Activated CD4-positive, alpha-beta T cell treated with anti-CD3 and anti-CD28 coated beads, Interleukin-2, amount 10 ng/mL, durations not matched to agents 7 days and 5 days (primary cell): Measurements from ENCODE around the gene DYNC2I2. TPM values are rescaled to one million over a fixed set of nuclear protein-coding genes. Genes with fewer than 3 reads are reported as not detected.
"Not testable (repeated sequence)": the region's sequence is repeated elsewhere in the genome, so short reads cannot be mapped to it uniquely, and the experiment has no call there.

Experiments used
- CTCF ChIA-PET: fragments of 350-600 bp; sonication (Branson Sonifier 250); formaldehyde crosslinking; loops from one replicate; lab custom pipeline; 2021; ENCODE audit warnings: antibody characterized with exemption; lab: Charles Lee
- POLR2A ChIA-PET: fragments of 350-600 bp; sonication (Branson Sonifier 250); formaldehyde crosslinking; loops from one replicate; lab custom pipeline; 2021; ENCODE audit warnings: antibody characterized with exemption; lab: Charles Lee
- DNase-seq: peaks from one replicate; pipeline ENCODE4 v3.0.0-alpha.2; 2020
- H3K27ac Mint-ChIP-seq: one replicate; pipeline ENCODE4 v1.8.0; 2021; ENCODE audit warnings: mild to moderate bottlenecking, moderate library complexity, mixed read lengths
- H3K27me3 Mint-ChIP-seq: one replicate; pipeline ENCODE4 v1.8.0; 2021; ENCODE audit warnings: mixed read lengths
- H3K36me3 Mint-ChIP-seq: one replicate; pipeline ENCODE4 v1.8.0; 2021; ENCODE audit warnings: low read depth, mixed read lengths
- H3K4me1 Mint-ChIP-seq: one replicate; pipeline ENCODE4 v1.8.0; 2021; ENCODE audit warnings: mixed read lengths
- H3K4me3 Mint-ChIP-seq: one replicate; pipeline ENCODE4 v1.8.0; 2021; ENCODE audit warnings: mild to moderate bottlenecking, moderate library complexity, mixed read lengths
- H3K9me3 Mint-ChIP-seq: one replicate; pipeline ENCODE4 v1.8.0; 2021; ENCODE audit warnings: mixed read lengths
- total RNA-seq, 2 experiments: library from RNA; stranded (reverse); gene quantifications; one replicate each; pipeline ENCODE4 v1.2.3, GENCODE V29; 2021

DYNC2I2 gene
- total RNA-seq, 2 experiments from 2014 or later = 60.6 to 68.3 TPM

DNA sequence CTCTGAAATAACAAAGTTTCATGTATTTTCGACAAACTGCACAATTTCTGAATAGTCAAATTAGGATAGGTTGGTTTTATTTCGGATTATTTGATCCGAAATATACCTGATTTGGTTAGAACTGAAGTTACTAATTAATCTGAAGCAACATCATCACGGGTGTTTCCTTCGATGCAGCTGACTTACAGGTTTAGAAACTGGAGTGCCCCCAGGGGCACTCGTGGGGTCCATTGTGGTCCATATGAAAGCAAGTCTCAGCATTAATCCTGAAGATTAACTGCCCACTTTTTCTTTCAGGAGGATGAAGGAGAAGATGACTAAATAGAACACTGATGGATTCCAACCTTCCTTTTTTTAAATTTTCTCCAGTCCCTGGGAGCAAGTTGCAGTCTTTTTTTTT, 37.7 kb upstream of the DYNC2I2 start:
- POLR2A ChIA-PET = no interaction called here
- CTCF ChIA-PET = interaction anchor here (3.0 to 3.2 kb wide), 2 partner anchors 8 to 124 kb away, joined by 13 to 14 read pairs; partner anchors contain the start of genes ENDOG and PKN3
- Mint-ChIP-seq H3K4me1 (peaks cover 20% of the 10 kb centered on the region), H3K4me3 (no peak overlapping the region), H3K27me3 (no peaks in the 10 kb centered on the region), H3K9me3 (no peaks in the 10 kb centered on the region), H3K27ac (no peak overlapping the region), H3K36me3 (peaks cover 47% of the 10 kb centered on the region)
- no peak for DNase-seq

DNA sequence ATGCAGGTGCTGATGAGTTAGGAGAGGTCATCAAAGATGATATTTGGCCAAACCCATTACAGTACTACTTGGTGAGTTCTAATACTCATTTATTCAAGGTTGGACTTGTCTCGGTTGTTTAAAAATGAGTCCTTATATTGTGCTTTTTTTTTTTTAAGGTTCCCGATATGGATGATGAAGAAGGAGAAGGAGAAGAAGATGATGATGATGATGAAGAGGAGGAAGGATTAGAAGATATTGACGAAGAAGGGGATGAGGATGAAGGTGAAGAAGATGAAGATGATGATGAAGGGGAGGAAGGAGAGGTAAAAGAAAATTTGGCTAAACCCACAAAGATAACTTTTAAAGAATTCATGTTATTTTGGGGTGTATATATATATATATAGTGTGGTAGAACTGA, 37.1 kb upstream of the DYNC2I2 start:
- H3K4me3 Mint-ChIP-seq, H3K9me3 Mint-ChIP-seq, DNase-seq, POLR2A ChIA-PET, H3K27me3 Mint-ChIP-seq: not testable (repeated sequence)
- Mint-ChIP-seq H3K36me3 (peaks cover 47% of the 10 kb centered on the region), H3K27ac (peak overlapping the region; percentile 20), H3K4me1 (peaks cover 20% of the 10 kb centered on the region)
- CTCF ChIA-PET = interaction anchor here (0.6 to 3.2 kb wide), 5 partner anchors 8 to 197 kb away, joined by 3 to 14 read pairs (median 4); partner anchors contain the start of genes ENDOG and PKN3

DNA sequence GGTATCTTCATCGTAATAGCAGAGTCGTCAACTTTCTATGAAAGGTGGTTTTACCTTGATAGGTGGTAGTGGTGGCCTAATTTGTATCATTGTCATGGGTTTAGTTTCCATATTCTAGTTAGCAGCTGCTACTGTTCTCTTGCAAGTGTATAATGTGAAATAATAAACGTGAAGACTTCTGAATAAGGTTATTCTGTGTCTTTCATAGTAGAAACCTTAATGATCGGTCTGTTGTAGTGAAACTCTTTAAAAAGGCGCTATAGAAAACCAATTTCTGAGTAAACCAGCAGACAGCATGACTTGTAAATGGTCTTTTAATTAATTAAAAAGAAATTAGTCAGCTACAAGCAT, 34.0 kb upstream of the DYNC2I2 start:
- ChIA-PET POLR2A (interaction anchor here (0.8 kb wide), 1 partner anchor 73 kb away, joined by 4 read pairs; no protein-coding TSS in a partner anchor), CTCF (interaction anchor here (2.6 kb wide), 1 partner anchor 11 kb away, joined by 8 read pairs; the partner anchor contains the start of gene PKN3)
- Mint-ChIP-seq H3K27me3 (no peaks in the 10 kb centered on the region), H3K36me3 (peaks cover 43% of the 10 kb centered on the region), H3K27ac (peak overlapping the region; percentile 96), H3K4me3 (peak overlapping the region; percentile 96), H3K9me3 (no peaks in the 10 kb centered on the region), H3K4me1 (peaks cover 49% of the 10 kb centered on the region)
- DNase-seq = no peak

DNA sequence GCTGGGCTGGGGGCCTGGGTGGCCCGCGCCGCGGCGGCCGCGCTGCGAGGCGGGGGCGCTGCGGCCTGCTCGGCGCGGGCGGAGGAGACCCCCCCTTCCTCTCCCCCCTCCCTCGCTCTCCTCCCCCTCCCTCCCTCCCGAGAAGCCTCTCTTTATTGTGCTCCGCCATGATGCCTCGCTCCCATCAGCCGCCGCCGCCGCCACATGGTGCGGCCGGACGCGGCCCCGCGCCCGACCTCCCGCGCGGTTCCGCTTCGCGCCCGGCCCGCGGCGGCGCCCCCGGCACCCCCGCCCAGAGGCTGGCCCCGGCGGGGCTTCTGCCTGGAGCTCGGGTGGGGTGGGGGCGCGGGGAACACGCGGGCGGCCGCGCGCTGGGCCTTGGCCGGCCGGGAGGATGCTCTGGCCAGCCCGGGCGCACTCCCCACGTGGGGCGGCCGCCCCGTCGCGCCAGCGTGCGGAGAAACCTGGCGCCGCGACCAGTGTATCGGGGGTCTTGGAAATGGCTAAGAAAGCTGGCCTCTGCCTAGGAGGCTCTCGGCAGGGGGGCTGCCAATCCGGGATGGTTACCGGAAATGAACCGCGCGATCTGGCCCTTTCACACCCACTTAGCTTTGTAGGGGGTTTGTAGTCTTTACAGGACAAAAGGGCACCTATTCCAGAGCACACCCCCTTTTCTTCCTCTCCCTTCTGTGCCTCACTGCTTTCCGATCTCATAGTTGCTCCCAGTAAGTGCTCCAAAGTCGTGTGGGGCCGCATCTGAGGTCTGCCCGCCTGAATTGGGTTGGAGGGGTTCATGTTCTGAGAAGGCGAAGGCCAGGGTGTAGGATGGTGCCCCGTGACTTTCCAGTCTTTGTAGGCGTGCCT, 33.4 kb upstream of the DYNC2I2 start:
- peak; percentile 66 for DNase-seq
- CTCF ChIA-PET = interaction anchor here (0.5 to 2.6 kb wide), 4 partner anchors 12 to 128 kb away, joined by 3 to 8 read pairs (median 4); partner anchors contain the start of genes ENDOG and PKN3
- H3K9me3 Mint-ChIP-seq = no peaks in the 10 kb centered on the region
- POLR2A ChIA-PET = no interaction called here
- H3K36me3 Mint-ChIP-seq = peaks cover 43% of the 10 kb centered on the region
- H3K4me3 Mint-ChIP-seq = peak overlapping the region; percentile 96
- H3K4me1 Mint-ChIP-seq = peaks cover 55% of the 10 kb centered on the region
- no peaks in the 10 kb centered on the region for H3K27me3 Mint-ChIP-seq
- H3K27ac Mint-ChIP-seq = peak overlapping the region; percentile 96

DNA sequence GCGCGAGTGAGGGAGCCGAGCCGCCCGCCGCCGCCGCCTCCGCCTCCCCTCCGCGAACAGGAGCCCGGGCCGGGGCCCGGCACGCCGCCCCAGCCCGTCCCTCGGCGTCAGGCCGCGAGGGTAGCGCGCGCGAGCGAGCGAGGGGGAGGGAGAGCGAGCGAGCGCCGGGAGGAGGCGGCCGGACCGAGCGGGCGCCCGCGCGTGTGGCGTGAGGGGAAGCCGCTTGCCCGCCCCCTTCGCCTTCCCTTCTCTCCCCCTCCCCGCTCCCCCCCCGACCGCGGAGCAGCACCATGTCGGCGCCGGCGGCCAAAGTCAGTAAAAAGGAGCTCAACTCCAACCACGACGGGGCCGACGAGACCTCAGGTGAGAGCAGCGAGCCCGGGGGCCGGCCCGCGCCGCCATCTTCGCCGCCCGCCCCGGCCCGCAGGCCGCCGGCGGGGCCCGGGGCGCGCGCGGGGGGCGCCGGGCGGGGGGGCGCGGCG, 32.7 kb upstream of the DYNC2I2 start:
- Mint-ChIP-seq H3K4me1 (peaks cover 62% of the 10 kb centered on the region), H3K36me3 (peaks cover 37% of the 10 kb centered on the region), H3K9me3 (no peaks in the 10 kb centered on the region), H3K27me3 (no peaks in the 10 kb centered on the region), H3K27ac (peak overlapping the region; percentile 72), H3K4me3 (peak overlapping the region; percentile 52)
- DNase-seq = peak; percentile 60
- ChIA-PET POLR2A (no interaction called here), CTCF (interaction anchor here (0.5 to 2.6 kb wide), 5 partner anchors 8 to 132 kb away, joined by 3 to 8 read pairs (median 4); partner anchors contain the start of genes ENDOG and PKN3)

DNA sequence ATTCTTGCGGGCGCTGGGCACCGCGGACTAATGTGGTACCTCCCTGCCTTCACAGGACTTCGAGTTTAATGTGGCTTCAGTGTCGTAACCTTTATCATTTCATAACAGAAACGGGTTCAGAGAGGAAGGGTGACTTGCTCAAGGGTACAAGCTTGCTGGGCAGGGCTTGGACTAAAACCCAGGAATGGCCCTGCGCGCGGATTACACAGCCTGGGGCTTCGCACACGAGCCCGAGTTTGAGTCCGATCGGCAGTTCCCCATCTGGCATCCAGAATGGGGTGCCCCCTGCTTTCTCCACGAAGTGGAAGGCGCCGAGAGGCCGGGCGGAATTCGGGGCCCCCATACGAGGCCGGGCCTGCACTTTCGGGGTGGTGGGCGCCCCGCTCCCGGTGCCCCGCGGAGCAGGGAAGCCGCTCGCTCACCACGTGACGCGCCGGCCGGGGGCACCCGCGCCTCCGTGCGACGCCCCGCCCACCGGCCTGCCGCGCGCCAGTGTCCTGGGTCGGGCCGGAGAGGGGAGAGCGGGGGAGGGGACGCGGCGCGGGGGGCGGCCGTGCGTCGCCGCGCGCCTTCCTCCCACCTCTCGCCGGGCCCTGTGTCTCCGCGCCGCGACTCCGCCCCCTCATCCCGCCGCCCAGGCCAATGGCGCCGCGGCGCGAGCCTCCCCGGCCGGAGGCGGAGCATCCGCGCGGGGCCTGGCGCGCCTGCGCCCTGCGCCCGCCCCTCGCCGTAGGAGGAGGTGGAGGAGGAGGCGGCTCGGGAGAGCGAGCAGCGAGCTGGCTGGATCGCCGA, 32.0 kb upstream of the DYNC2I2 start, which contains the start of gene SET:
Gene SET, plus strand, starts transcription at position 722 of the 792 bp plus-strand sequence. CDS start 361 bp downstream, outside the sequence.
- no peaks in the 10 kb centered on the region for H3K9me3 Mint-ChIP-seq
- CTCF ChIA-PET = interaction anchor here (0.6 to 2.6 kb wide), 6 partner anchors 9 to 132 kb away, joined by 3 to 8 read pairs (median 4); partner anchors contain the start of genes ENDOG and PKN3

DNA sequence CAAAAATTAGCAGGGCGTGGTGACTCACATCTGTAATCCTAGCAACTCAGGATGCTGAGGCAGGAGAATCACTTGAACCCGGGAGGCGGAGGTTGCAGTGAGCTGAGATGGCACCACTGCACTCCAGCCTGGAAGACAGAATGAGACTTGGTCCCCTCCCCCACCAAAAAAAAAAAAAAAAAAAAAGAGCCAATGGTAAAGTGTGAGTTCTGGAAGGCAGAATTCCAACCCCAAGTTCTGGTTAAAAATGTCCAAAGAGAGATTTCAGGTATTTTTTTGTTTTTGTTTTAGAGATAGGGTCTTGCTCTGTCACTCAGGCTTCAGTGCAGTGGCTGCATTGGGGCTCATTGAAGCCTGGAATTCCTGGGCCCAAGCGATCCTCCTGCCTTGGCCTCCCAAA, 30.8 kb upstream of the DYNC2I2 start:
- H3K4me1 Mint-ChIP-seq = peaks cover 61% of the 10 kb centered on the region
- DNase-seq = no peak
- no peak overlapping the region for H3K4me3 Mint-ChIP-seq
- H3K27me3 Mint-ChIP-seq = no peaks in the 10 kb centered on the region
- CTCF ChIA-PET = interaction anchor here (0.6 to 1.3 kb wide), 4 partner anchors 9 to 18 kb away, joined by 3 read pairs; partner anchors contain the start of gene PKN3
- peak overlapping the region; percentile 99 for H3K27ac Mint-ChIP-seq
- H3K9me3 Mint-ChIP-seq = no peaks in the 10 kb centered on the region
- POLR2A ChIA-PET = no interaction called here
- H3K36me3 Mint-ChIP-seq = peaks cover 28% of the 10 kb centered on the region

More for the DNA sequence above, 32.0 kb upstream of the DYNC2I2 start, which contains the start of gene SET:
- POLR2A ChIA-PET = no interaction called here
- Mint-ChIP-seq H3K27ac (peak within 1 kb of the TSS; percentile 99), H3K36me3 (peaks cover 35% of the 10 kb centered on the region), H3K27me3 (no peaks in the 10 kb centered on the region), H3K4me1 (peaks cover 62% of the 10 kb centered on the region), H3K4me3 (peak within 1 kb of the TSS; percentile 77)
- DNase-seq = peak; percentile 92

DNA sequence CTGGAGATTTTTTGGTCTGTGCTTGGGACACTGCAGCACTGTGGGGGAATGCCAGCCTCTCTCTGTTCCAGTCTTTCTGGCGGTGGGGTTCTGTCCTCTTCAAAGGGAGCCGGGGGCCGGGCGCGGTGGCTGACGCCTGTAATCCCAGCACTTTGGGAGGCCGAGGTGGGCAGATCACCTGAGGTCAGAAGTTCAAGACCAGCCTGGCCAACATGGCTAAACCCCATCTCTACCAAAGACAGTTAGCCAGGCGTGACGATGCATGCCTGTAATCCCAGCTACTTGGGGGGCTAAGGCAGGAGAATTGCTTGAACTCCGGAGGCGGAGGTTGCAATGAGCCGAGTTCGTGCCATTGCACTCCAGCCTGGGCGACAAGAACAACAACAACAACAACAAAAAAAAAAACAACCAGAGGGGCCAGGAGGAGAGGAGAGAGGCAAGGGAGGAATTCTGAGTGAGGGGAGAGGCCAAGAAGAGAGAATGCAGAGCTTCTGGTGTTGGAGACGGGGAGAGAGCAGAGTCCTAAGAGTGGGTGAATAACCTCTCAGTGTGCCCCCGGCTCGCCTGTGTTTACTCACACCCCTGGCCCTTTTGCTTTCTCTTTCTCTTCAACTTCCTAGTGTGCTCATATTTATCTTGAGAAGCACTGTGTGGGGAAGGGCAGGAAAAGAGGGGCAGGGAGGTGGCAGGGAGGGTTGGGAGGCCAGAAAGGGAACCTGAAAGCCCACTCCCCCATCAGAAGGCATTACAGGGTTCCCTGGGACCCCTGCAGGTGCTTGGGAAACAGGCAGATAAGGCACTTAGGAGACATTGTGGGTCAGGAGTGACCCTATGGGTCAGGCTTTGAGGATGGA, 29.2 kb upstream of the DYNC2I2 start:
- no peaks in the 10 kb centered on the region for H3K9me3 Mint-ChIP-seq
- H3K27ac Mint-ChIP-seq = peak overlapping the region; percentile 99
- ChIA-PET CTCF (interaction anchor here (0.5 to 2.7 kb wide), 3 partner anchors 11 to 25 kb away, joined by 3 to 15 read pairs (median 5); no protein-coding TSS in a partner anchor), POLR2A (interaction anchor here (0.6 kb wide), 1 partner anchor 37 kb away, joined by 3 read pairs; no protein-coding TSS in a partner anchor)
- H3K4me3 Mint-ChIP-seq = peak overlapping the region; percentile 99
- peaks cover 17% of the 10 kb centered on the region for H3K36me3 Mint-ChIP-seq
- peaks cover 53% of the 10 kb centered on the region for H3K4me1 Mint-ChIP-seq
- peak; percentile 70 for DNase-seq
- H3K27me3 Mint-ChIP-seq = no peaks in the 10 kb centered on the region

DNA sequence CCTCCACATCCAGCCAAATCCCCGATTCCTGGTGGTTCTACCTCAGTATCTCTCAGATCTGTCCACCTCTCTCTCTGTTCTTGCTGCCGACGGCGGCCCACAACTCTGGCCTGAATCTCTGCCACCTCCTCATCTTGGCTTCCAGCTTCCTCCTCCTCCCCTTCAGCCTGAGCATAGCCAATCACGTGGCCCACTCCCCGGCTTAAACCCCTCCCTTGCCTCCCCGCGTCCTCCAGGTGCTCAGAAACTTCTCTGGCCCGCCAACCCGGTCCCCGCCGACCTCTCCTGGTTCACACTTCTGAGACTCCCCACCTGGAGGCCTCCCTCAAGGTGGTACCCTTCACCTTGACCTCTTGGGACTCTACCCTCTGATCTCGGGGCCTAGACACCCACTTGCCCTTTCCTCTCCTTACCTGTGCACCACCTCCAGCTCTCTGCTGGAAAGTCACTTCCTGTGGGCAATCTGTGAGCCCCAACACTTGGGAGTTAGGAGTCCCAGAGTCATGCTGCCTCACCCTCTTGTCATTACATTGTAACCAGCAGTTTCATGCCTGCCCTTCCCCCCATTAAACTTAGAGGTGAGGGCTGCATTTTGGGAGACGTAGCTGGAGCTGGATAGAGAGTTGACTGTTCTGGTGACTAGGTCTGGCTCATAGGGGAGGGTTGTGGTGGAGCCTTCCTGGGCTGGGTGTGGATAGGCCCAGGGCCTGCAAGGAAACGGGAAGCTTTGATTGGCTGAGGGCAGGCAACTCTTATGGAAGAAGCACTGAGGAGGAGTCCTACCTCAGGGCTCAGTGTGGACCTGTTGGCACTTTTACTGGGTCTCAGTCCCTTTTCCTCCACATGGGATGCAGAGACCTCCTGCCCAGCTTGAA, 27.9 kb upstream of the DYNC2I2 start:
- peaks cover 12% of the 10 kb centered on the region for H3K36me3 Mint-ChIP-seq
- no peaks in the 10 kb centered on the region for H3K27me3 Mint-ChIP-seq
- peak; percentile 85 for DNase-seq
- ChIA-PET CTCF (interaction anchor here (0.6 to 2.7 kb wide), 10 partner anchors 9 to 260 kb away, joined by 3 to 15 read pairs (median 3); partner anchors contain the start of genes ENDOG and PKN3), POLR2A (interaction anchor here (0.6 to 0.7 kb wide), 3 partner anchors 34 to 616 kb away, joined by 3 to 4 read pairs (median 3); no protein-coding TSS in a partner anchor)
- H3K4me1 Mint-ChIP-seq = peaks cover 53% of the 10 kb centered on the region
- H3K9me3 Mint-ChIP-seq = no peaks in the 10 kb centered on the region
- peak overlapping the region; percentile 99 for H3K4me3 Mint-ChIP-seq
- peak overlapping the region; percentile 99 for H3K27ac Mint-ChIP-seq

DNA sequence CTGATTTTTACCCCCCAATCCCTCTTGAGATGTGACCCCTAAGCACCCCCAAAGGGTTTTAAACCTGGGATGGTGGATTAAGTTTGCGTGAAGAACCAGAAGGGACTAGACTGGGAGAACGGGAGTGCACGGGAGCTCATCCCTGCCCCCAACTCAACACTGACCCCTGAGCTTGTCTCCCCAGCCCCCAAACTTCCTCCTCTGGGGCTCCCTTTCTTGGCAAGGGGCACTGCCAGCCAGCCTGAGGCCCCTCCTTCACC, 27.3 kb upstream of the DYNC2I2 start:
- H3K36me3 Mint-ChIP-seq = peaks cover 12% of the 10 kb centered on the region
- peak overlapping the region; percentile 99 for H3K27ac Mint-ChIP-seq
- H3K4me3 Mint-ChIP-seq = peak overlapping the region; percentile 99
- ChIA-PET POLR2A (interaction anchor here (0.6 to 0.7 kb wide), 2 partner anchors 33 to 615 kb away, joined by 3 to 4 read pairs; no protein-coding TSS in a partner anchor), CTCF (interaction anchor here (0.7 to 2.7 kb wide), 8 partner anchors 9 to 125 kb away, joined by 3 to 15 read pairs (median 3); partner anchors contain the start of gene PKN3)
- H3K27me3 Mint-ChIP-seq = no peaks in the 10 kb centered on the region
- no peaks in the 10 kb centered on the region for H3K9me3 Mint-ChIP-seq
- no peak for DNase-seq
- peaks cover 53% of the 10 kb centered on the region for H3K4me1 Mint-ChIP-seq
